ENCODE measurements around the gene ZNF563. TPM values are rescaled to one million over a fixed set of nuclear protein-coding genes. Genes with fewer than 3 reads are reported as not detected.
A peak's percentile ranks its signal among the peaks of the same experiment; 100 is the strongest.
"Not testable (repeated sequence)": the region's sequence is repeated elsewhere in the genome, so short reads cannot be mapped to it uniquely, and the experiment has no call there.

ZNF563 gene
- total RNA-seq, 1 experiment from 2014 or later: 0.26 TPM

- H3K27ac ChIP-seq (ENCODE audit: low read depth, low read length, poor library complexity, severe bottlenecking): no peak overlapping the region
- H3K9me3 ChIP-seq (ENCODE audit: low read depth, low read length, poor library complexity, severe bottlenecking): peaks cover 12% of the 10 kb centered on the region
- TF ChIP-seq EZH2 (IDR thresholded peaks at IDR 0.05; ENCODE audit: borderline replicate concordance, low read depth, low read length, poor library complexity, severe bottlenecking) (no peak), CTCF (conservative IDR thresholded peaks at IDR 0.05; ENCODE audit: low read depth, low read length) (no peak)
- BruUV-seq (replicated peaks): no TSS peak
- ChIA-PET CTCF (no interaction called here), POLR2A (ENCODE audit: low non-redundant PET) (no interaction called here)
- intact Hi-C loops (cut with micrococcal nuclease; ENCODE audit: unreplicated experiment): no loop called here
- H3K4me3 ChIP-seq (ENCODE audit: low read depth, low read length, poor library complexity, severe bottlenecking): no peak overlapping the region
- no peak for DNase-seq (ENCODE audit: low spot score)
- H3K4me1 ChIP-seq (ENCODE audit: insufficient read depth, low read length, poor library complexity, severe bottlenecking): no peaks in the 10 kb centered on the region
- H3K36me3 ChIP-seq (ENCODE audit: insufficient read depth, low read length, poor library complexity, severe bottlenecking): no peaks in the 10 kb centered on the region
- H3K27me3 ChIP-seq (replicated peaks; ENCODE audit: insufficient read depth, low read depth, low read length, poor library complexity): no peaks in the 10 kb centered on the region
Observed at GRCh38 chr19:12314553-12314952, 18.9 kb downstream of the ZNF563 start.

- CTCF ChIA-PET: not testable (repeated sequence)
Observed at GRCh38 chr19:12308891-12309290, 24.5 kb downstream of the ZNF563 start.

GRCh38 chr19:12295191-12295590 lies 38.2 kb downstream of the ZNF563 start:
- H3K4me1 ChIP-seq (ENCODE audit: insufficient read depth, low read length, poor library complexity, severe bottlenecking): no peaks in the 10 kb centered on the region
- no peaks in the 10 kb centered on the region for H3K9me3 ChIP-seq (ENCODE audit: low read depth, low read length, poor library complexity, severe bottlenecking)
- no peaks in the 10 kb centered on the region for H3K27me3 ChIP-seq (replicated peaks; ENCODE audit: insufficient read depth, low read depth, low read length, poor library complexity)
- no peak for TF ChIP-seq EZH2 (IDR thresholded peaks at IDR 0.05; ENCODE audit: borderline replicate concordance, low read depth, low read length, poor library complexity, severe bottlenecking)
- TF ChIP-seq CTCF (conservative IDR thresholded peaks at IDR 0.05; ENCODE audit: low read depth, low read length): no peak
- BruUV-seq (replicated peaks): no TSS peak
- DNase-seq (ENCODE audit: low spot score): no peak
- ChIA-PET POLR2A (ENCODE audit: low non-redundant PET) (no interaction called here), CTCF (no interaction called here)
- intact Hi-C loops (cut with micrococcal nuclease; ENCODE audit: unreplicated experiment): no loop called here
- H3K4me3 ChIP-seq (ENCODE audit: low read depth, low read length, poor library complexity, severe bottlenecking): peak overlapping the region; percentile 80
- no peaks in the 10 kb centered on the region for H3K36me3 ChIP-seq (ENCODE audit: insufficient read depth, low read length, poor library complexity, severe bottlenecking)
- H3K27ac ChIP-seq (ENCODE audit: low read depth, low read length, poor library complexity, severe bottlenecking): no peak overlapping the region

More at GRCh38 chr19:12308891-12309290, 24.5 kb downstream of the ZNF563 start:
- DNase-seq (ENCODE audit: low spot score); intact Hi-C loops (cut with micrococcal nuclease; ENCODE audit: unreplicated experiment); H3K27me3 ChIP-seq (replicated peaks; ENCODE audit: insufficient read depth, low read depth, low read length, poor library complexity); H3K4me3 ChIP-seq (ENCODE audit: low read depth, low read length, poor library complexity, severe bottlenecking); H3K9me3 ChIP-seq (ENCODE audit: low read depth, low read length, poor library complexity, severe bottlenecking); BruUV-seq (replicated peaks); H3K36me3 ChIP-seq (ENCODE audit: insufficient read depth, low read length, poor library complexity, severe bottlenecking); H3K27ac ChIP-seq (ENCODE audit: low read depth, low read length, poor library complexity, severe bottlenecking); POLR2A ChIA-PET (ENCODE audit: low non-redundant PET); H3K4me1 ChIP-seq (ENCODE audit: insufficient read depth, low read length, poor library complexity, severe bottlenecking): not testable (repeated sequence)
